Activated naive CD8-positive, alpha-beta T cell (primary cell): ENCODE results near the gene CHURC1.
"Not testable (repeated sequence)": the region's sequence is repeated elsewhere in the genome, so short reads cannot be mapped to it uniquely, and the experiment has no call there.

ENCODE experiments used
- H3K27ac Mint-ChIP-seq: one replicate; pipeline ENCODE4 v1.8.0; 2021; ENCODE audit warnings: mixed read lengths
- H3K27me3 Mint-ChIP-seq: one replicate; pipeline ENCODE4 v1.8.0; 2021; ENCODE audit warnings: mixed read lengths
- H3K36me3 Mint-ChIP-seq: one replicate; pipeline ENCODE4 v1.8.0; 2021; ENCODE audit warnings: mixed read lengths
- H3K4me1 Mint-ChIP-seq: one replicate; pipeline ENCODE4 v1.8.0; 2021; ENCODE audit warnings: low read depth, mixed read lengths
- H3K4me3 Mint-ChIP-seq: one replicate; pipeline ENCODE4 v1.8.0; 2021; ENCODE audit warnings: mild to moderate bottlenecking, mixed read lengths
- H3K9me3 Mint-ChIP-seq: one replicate; pipeline ENCODE4 v1.8.0; 2021; ENCODE audit warnings: low read depth, mixed read lengths

The CHURC1 gene

GRCh38 chr14:64885559-64885958 lies 28.7 kb upstream of the CHURC1 start:
- H3K36me3 Mint-ChIP-seq: no peaks in the 10 kb centered on the region
- H3K27me3 Mint-ChIP-seq: peaks cover 9% of the 10 kb centered on the region
- no peak overlapping the region for H3K27ac Mint-ChIP-seq
- H3K4me1 Mint-ChIP-seq: peaks cover 5% of the 10 kb centered on the region
- H3K9me3 Mint-ChIP-seq: no peaks in the 10 kb centered on the region
- no peak overlapping the region for H3K4me3 Mint-ChIP-seq

- no peaks in the 10 kb centered on the region for H3K9me3 Mint-ChIP-seq
- no peaks in the 10 kb centered on the region for H3K36me3 Mint-ChIP-seq
- H3K4me1 Mint-ChIP-seq: no peaks in the 10 kb centered on the region
- H3K27me3 Mint-ChIP-seq: peaks cover 4% of the 10 kb centered on the region
- no peak overlapping the region for H3K27ac Mint-ChIP-seq
- H3K4me3 Mint-ChIP-seq: no peak overlapping the region
Observed at GRCh38 chr14:64889352-64889751, 24.9 kb upstream of the CHURC1 start.

GRCh38 chr14:64891173-64891838 lies 22.9 kb upstream of the CHURC1 start:
- H3K36me3 Mint-ChIP-seq: no peaks in the 10 kb centered on the region
- H3K9me3 Mint-ChIP-seq: no peaks in the 10 kb centered on the region
- H3K27ac Mint-ChIP-seq: no peak overlapping the region
- H3K4me1 Mint-ChIP-seq: no peaks in the 10 kb centered on the region
- H3K4me3 Mint-ChIP-seq: no peak overlapping the region
- H3K27me3 Mint-ChIP-seq: peaks cover 2% of the 10 kb centered on the region

GRCh38 chr14:64891839-64892375 lies 22.3 kb upstream of the CHURC1 start:
- H3K27ac Mint-ChIP-seq: no peak overlapping the region
- H3K27me3 Mint-ChIP-seq: peaks cover 4% of the 10 kb centered on the region
- H3K9me3 Mint-ChIP-seq: no peaks in the 10 kb centered on the region
- no peaks in the 10 kb centered on the region for H3K4me1 Mint-ChIP-seq
- H3K4me3 Mint-ChIP-seq: no peak overlapping the region
- H3K36me3 Mint-ChIP-seq: no peaks in the 10 kb centered on the region

GRCh38 chr14:64899958-64900357 lies 14.3 kb upstream of the CHURC1 start:
- Mint-ChIP-seq H3K4me3 (no peak overlapping the region), H3K9me3 (no peaks in the 10 kb centered on the region), H3K27ac (no peak overlapping the region), H3K36me3 (no peaks in the 10 kb centered on the region), H3K4me1 (no peaks in the 10 kb centered on the region), H3K27me3 (peaks cover 4% of the 10 kb centered on the region)

GRCh38 chr14:64906022-64906421 lies 8.2 kb upstream of the CHURC1 start:
- Mint-ChIP-seq H3K27ac (no peak overlapping the region), H3K4me3 (no peak overlapping the region), H3K4me1 (no peaks in the 10 kb centered on the region), H3K27me3 (peaks cover 3% of the 10 kb centered on the region), H3K36me3 (no peaks in the 10 kb centered on the region), H3K9me3 (no peaks in the 10 kb centered on the region)

- Mint-ChIP-seq H3K9me3 (no peaks in the 10 kb centered on the region), H3K4me1 (peaks cover 24% of the 10 kb centered on the region), H3K36me3 (peaks cover 3% of the 10 kb centered on the region), H3K27ac (no peak overlapping the region), H3K4me3 (no peak overlapping the region), H3K27me3 (no peaks in the 10 kb centered on the region)
Observed at GRCh38 chr14:64910847-64911495, 3.3 kb upstream of the CHURC1 start.

- H3K4me3 Mint-ChIP-seq: no peak overlapping the region
- H3K36me3 Mint-ChIP-seq: peaks cover 6% of the 10 kb centered on the region
- H3K4me1 Mint-ChIP-seq: peaks cover 33% of the 10 kb centered on the region
- no peak overlapping the region for H3K27ac Mint-ChIP-seq
- H3K27me3 Mint-ChIP-seq: no peaks in the 10 kb centered on the region
- no peaks in the 10 kb centered on the region for H3K9me3 Mint-ChIP-seq
Observed at GRCh38 chr14:64912261-64912660, 2.0 kb upstream of the CHURC1 start.

- peak overlapping the region; percentile 96 for H3K4me3 Mint-ChIP-seq
- not testable (repeated sequence) for H3K27me3 Mint-ChIP-seq
- peak overlapping the region; percentile 97 for H3K27ac Mint-ChIP-seq
Observed at GRCh38 chr14:64913477-64913876, 778 bp upstream of the CHURC1 start.

GRCh38 chr14:64915029-64915424 lies 772 bp downstream of the CHURC1 start:
- H3K27me3 Mint-ChIP-seq: no peaks in the 10 kb centered on the region
- peak overlapping the region; percentile 97 for H3K27ac Mint-ChIP-seq
- peak overlapping the region; percentile 96 for H3K4me3 Mint-ChIP-seq
- no peaks in the 10 kb centered on the region for H3K9me3 Mint-ChIP-seq
- peaks cover 11% of the 10 kb centered on the region for H3K36me3 Mint-ChIP-seq
- peaks cover 56% of the 10 kb centered on the region for H3K4me1 Mint-ChIP-seq

More at GRCh38 chr14:64913477-64913876, 778 bp upstream of the CHURC1 start:
- not testable (repeated sequence) for H3K9me3 Mint-ChIP-seq
- peaks cover 44% of the 10 kb centered on the region for H3K4me1 Mint-ChIP-seq
- H3K36me3 Mint-ChIP-seq: peaks cover 11% of the 10 kb centered on the region

- H3K36me3 Mint-ChIP-seq: peaks cover 15% of the 10 kb centered on the region
- H3K4me3 Mint-ChIP-seq: peak overlapping the region; percentile 96
- no peaks in the 10 kb centered on the region for H3K27me3 Mint-ChIP-seq
- H3K27ac Mint-ChIP-seq: peak overlapping the region; percentile 97
- peaks cover 64% of the 10 kb centered on the region for H3K4me1 Mint-ChIP-seq
- no peaks in the 10 kb centered on the region for H3K9me3 Mint-ChIP-seq
Observed at GRCh38 chr14:64915797-64916196, 1.5 kb downstream of the CHURC1 start.

GRCh38 chr14:64918216-64918615 lies 4.0 kb downstream of the CHURC1 start:
- peaks cover 18% of the 10 kb centered on the region for H3K36me3 Mint-ChIP-seq
- H3K9me3 Mint-ChIP-seq: no peaks in the 10 kb centered on the region
- H3K4me1 Mint-ChIP-seq: peaks cover 80% of the 10 kb centered on the region
- peak overlapping the region; percentile 51 for H3K27ac Mint-ChIP-seq
- H3K4me3 Mint-ChIP-seq: peak overlapping the region; percentile 40
- no peaks in the 10 kb centered on the region for H3K27me3 Mint-ChIP-seq

- no peaks in the 10 kb centered on the region for H3K9me3 Mint-ChIP-seq
- H3K27ac Mint-ChIP-seq: peak overlapping the region; percentile 76
- peaks cover 79% of the 10 kb centered on the region for H3K4me1 Mint-ChIP-seq
- H3K27me3 Mint-ChIP-seq: no peaks in the 10 kb centered on the region
- no peak overlapping the region for H3K4me3 Mint-ChIP-seq
- peaks cover 18% of the 10 kb centered on the region for H3K36me3 Mint-ChIP-seq
Observed at GRCh38 chr14:64919215-64919614, 5.0 kb downstream of the CHURC1 start.

GRCh38 chr14:64919618-64920017 lies 5.4 kb downstream of the CHURC1 start:
- H3K4me1 Mint-ChIP-seq: peaks cover 81% of the 10 kb centered on the region

GRCh38 chr14:64920465-64920864 lies 6.2 kb downstream of the CHURC1 start:
- H3K36me3 Mint-ChIP-seq: peaks cover 14% of the 10 kb centered on the region
- no peaks in the 10 kb centered on the region for H3K9me3 Mint-ChIP-seq
- H3K4me3 Mint-ChIP-seq: no peak overlapping the region
- no peaks in the 10 kb centered on the region for H3K27me3 Mint-ChIP-seq
- H3K4me1 Mint-ChIP-seq: peaks cover 76% of the 10 kb centered on the region
- H3K27ac Mint-ChIP-seq: peak overlapping the region; percentile 50

More at GRCh38 chr14:64919618-64920017, 5.4 kb downstream of the CHURC1 start:
- Mint-ChIP-seq H3K27ac (peak overlapping the region; percentile 50), H3K27me3 (no peaks in the 10 kb centered on the region), H3K36me3 (peaks cover 18% of the 10 kb centered on the region), H3K4me3 (no peak overlapping the region), H3K9me3 (no peaks in the 10 kb centered on the region)
